GM21360 (cell line): Measurements from ENCODE around the gene TMC7.

Experiments
- ATAC-seq: cut with Tn5 transposase; IDR thresholded peaks from one replicate; pipeline ENCODE4 v1.9.1; 2021; ENCODE audit warnings: mild to moderate bottlenecking, moderate library complexity; ENCODE audit not compliant: unreplicated experiment

TMC7 gene

DNA sequence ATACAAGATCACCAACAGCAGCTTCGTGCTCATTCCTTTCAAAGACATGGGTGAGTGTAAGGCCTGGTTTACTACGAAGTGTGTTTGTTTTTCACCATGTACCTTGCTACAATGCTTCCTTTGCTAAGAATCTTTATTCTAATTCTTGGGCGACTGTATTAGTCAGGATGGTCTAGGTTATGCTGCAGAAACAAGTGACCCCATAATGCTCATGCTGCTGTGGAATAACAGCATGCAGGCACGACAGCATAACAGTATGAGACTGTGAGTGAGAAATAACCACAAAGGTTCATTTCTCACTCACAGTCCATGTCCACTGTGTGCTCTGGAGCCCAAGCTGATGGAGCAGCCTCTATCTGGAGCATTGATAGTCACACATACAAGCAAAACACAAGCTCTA, 38.0 kb downstream of the TMC7 start:
- no peak for ATAC-seq

DNA sequence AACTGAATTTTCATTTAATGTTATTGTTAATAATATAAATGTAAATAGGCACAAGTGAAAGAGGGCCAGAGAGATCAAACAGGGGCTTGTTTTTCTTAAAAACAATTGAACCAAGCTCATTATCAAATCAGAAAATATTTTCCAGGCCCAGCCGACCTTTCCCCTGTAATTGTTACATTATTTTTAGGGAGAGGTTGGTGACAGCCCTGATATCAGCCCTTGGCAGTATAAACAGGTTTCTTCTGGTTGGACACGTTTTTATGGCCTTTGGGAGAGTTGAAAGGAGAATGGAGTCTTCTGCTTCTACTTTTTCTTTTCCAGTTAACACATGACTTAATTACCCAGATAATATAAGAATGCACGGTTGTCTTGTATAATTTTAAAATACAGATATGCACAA, 43.7 kb downstream of the TMC7 start:
- ATAC-seq: no peak

DNA sequence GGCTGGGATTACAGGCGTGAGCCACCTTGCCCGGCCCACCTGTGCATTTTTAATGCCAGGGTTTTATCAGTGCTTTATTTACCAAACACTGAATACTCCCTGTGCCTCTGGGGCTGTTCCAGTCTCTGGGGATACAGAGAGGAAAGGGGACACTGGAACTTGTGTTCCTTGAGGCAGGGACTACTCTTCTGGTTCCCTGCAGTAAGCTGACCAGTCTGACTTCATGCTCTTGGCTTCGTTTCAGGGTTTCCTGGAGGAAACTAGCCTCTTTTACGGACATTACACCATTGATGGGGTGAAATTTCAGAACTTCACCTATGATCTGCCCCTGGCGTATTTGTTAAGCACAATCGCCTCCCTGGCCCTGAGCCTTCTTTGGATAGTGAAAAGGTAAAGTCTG, 46.2 kb downstream of the TMC7 start:
- no peak for ATAC-seq

GRCh38 chr16:19031738-19032137, 48.0 kb downstream of the TMC7 start:
- ATAC-seq: no peak

GRCh38 chr16:19033761-19034160, 50.0 kb downstream of the TMC7 start:
- no peak for ATAC-seq

GRCh38 chr16:19040400-19040799, 56.7 kb downstream of the TMC7 start:
- ATAC-seq: no peak

- ATAC-seq: no peak
Measured at GRCh38 chr16:19044769-19045168, 61.0 kb downstream of the TMC7 start.

DNA sequence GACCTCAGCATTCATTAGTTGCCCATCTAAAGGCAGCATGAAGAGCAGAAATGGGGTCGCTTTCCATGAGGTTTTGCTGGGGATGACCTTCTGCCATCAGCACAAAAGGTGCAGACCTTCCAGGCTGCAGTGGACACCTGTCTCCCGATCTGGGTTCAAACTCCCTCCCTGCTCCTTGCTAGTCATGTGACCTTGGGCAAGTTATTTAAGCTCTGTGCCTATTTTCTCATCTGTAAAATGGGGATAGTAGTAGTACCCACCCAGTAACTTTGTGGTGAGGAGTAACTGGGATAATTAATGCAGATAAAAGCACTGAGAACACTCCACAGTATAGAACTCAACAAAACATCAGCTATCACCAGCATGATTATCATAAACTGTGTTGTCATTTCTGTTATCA, 62.3 kb downstream of the TMC7 start:
- ATAC-seq: no peak

DNA sequence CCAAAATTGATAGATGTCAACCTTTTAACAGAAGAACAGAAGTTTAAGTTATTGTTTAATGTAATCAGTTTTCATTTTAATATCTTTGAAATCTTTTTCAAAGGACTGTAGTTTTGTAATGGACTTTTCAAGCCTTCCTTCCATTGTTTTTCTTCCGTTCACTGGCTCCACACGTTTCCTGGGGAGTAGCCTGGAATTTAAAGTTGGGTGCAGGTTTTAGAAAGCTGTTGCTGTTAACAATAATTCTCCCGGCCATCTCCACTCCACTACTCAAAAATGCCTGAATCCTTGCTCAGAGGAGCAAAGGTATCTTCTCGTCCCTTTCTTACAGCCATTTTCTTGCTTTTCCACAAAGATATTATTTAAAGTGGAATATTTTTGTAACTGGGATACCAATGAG, 79.0 kb downstream of the TMC7 start:
- no peak for ATAC-seq

DNA sequence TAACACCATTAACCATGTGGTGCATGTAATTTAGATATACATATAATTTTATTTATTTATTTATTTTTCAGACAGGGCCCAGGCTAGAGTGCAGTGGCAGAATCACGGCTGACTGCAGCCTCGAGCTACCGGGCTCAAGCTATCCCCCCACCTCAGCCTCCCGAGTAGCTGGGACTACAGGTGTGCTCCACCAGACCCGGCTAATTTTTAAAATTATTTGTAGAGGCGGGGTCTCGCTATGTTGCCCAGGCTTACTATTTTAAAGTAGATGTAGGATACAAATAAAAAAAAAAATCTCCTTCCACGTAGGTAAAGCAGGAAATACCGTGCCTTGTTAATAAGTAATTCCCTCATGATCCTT, 83.2 kb downstream of the TMC7 start:
- no peak for ATAC-seq

DNA sequence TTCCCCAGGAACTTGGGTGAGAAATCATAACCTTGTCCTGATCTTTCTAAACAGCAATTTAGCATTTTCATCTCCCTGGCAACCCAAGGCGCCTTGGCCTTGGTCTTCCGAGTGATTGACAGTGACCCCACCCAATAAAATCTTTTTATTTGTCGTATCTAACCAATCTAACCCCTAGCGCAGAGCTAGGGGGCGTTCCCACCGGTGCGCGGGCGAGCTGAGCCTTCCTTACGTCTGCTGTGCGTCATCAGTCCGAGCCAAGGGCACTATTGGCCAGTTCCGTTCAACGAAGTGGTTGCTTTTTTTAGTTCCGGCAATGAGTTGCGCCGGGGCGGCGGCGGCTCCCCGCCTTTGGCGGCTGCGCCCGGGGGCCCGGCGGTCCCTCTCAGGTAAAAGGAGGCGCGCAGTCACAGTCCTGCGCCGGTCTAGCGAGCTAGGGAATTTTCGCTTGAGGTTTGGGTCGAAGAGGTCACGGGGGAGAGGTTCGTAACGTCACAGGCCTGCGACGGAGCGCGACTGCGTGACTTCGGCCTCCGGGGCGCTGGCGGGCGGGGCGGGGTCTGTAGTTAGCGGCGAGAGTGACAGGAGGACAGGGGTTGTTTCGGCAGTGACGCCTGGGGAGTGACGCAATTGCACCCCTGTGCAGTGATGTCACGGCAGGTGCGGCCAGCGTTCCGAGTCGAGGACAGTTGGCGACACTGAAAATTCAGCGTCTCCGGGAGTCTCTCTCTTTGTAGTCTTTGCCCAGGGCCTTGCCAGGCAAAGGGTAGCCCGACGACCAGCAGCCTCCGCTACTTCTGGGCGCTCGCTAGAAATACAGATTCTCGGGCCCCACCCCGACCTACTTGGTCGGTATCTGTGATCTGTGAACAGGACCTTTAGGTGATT, 83.9 kb downstream of the TMC7 start, which contains the start of gene COQ7:
Gene COQ7 (plus strand): TSS at position 266 of the 888 bp plus-strand sequence. CDS start 51 bp downstream, at position 317.
- peak; percentile 87 for ATAC-seq

- no peak for ATAC-seq
Measured at GRCh38 chr16:19068237-19068815, 84.6 kb downstream of the TMC7 start.

DNA sequence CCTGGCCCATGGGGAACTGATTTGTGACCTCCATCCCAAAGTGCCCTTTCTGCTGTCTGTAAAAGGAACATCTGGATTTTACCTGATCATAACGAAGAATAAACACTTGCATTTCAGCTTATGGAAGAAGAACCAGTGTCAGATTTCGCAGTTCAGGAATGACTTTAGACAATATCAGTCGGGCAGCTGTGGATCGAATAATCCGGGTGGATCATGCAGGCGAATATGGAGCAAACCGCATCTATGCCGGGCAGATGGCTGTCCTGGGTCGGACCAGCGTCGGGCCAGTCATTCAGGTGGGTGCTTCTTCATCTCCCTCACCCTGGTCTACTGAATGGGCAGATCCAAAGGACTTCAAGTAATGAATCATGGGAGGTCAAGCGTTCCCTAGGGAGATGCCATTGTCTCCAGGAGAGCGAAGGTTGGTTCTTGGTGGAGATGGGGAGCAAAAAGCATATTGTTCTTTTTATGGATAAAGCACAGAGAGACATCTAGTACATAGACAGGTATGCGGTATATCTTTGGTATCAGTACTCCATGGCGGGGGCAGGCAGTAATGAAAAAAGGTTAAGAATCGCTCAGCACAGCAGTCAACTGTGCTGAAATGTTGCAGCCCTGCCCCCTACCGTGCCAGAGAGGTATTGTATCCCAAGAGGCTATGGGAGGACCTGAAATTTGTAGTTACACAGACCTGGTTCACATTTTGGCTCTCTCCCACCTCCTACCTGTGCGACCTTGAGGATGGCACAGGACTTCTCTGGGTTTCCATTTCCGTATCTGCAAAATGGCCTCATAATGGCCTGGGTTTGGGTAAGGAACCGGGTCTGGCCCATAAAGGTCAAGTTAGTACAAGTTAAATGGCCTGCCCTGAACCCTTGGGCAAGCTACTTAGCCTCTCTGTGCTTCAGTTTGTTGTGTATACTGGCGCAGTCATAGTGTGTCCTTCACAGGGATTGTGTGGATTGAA, 88.4 kb downstream of the TMC7 start:
- no peak for ATAC-seq

DNA sequence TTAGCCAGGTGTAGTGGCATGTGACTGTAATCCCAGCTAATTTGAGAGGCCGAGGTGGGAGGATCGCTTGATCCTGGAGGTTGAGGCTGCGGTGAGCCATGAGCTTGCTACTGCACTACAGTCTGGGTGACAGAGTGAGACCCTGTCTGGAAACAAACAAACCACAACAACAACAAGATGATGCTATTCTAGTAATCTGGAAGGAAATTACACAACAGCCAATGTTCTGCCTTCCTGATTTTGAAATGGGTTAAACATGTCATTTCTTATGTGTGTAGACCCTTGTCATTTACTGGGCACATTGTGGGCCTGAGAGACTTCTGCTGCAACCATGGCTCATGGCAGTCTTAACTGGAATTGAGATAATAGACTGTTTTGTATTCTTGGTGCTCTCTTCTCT, 89.6 kb downstream of the TMC7 start:
- no peak for ATAC-seq

- no peak for ATAC-seq
Measured at GRCh38 chr16:19073863-19074262, 90.1 kb downstream of the TMC7 start.

GRCh38 chr16:19075511-19075910, 91.8 kb downstream of the TMC7 start:
- no peak for ATAC-seq

DNA sequence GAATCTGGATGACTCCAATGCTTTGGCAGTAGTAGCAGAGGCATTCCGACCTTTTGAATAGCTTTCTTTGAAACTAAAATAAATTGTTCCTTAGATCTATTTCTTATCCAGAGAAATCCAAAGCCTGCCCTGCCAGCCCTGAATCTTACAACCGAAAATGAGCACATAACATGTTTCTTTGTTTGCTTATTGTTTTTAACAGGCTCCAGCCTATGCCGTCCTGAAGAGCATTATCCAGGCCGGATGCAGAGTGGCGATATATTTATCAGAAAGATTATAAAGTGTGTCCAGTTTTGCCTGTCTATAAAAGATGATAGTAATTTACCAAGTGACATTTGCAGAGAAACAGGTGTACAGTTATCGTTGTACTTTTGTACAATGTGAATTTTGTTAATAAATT, 94.1 kb downstream of the TMC7 start:
- ATAC-seq: no peak

DNA sequence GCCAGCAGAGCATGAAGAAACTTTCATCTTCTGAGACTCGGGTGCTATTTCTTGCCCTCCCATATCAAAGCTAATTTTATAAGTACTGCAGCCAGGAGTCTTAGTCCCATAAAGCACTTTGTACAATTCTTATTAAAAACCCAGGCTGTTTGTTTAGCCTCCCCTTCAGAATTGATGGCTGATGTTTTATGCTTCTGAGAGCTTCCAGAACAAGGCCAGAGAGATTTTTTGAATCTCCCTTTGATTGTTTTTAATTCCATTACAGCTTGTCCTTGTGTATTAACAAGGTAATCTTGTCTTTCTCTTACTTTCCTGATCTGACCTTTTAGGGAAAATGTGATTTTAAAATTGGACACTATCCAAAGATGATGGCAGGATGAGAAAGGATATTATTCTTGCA, 99.9 kb downstream of the TMC7 start:
- no peak for ATAC-seq

DNA sequence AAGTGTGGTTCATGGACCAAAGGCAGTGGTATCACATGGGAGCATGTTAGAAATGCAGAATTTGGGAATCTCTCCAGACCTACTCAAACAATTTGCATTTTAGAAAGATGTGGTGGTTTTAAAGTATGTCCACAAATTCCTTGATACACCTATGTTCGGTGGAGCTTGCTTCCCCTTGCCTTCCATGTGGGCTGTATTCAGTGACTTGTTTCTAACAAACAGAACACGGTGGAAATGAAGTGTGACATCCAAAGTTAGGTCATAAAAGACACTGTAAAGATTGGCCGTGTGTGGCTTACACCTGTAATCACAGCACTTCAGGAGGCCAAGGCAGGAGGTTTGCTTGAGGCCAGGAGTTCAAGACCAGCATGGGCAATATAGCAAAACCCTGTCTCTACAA, 100.4 kb downstream of the TMC7 start:
- ATAC-seq: no peak

- ATAC-seq: no peak
Measured at GRCh38 chr16:19084879-19085278, 101.1 kb downstream of the TMC7 start.

DNA sequence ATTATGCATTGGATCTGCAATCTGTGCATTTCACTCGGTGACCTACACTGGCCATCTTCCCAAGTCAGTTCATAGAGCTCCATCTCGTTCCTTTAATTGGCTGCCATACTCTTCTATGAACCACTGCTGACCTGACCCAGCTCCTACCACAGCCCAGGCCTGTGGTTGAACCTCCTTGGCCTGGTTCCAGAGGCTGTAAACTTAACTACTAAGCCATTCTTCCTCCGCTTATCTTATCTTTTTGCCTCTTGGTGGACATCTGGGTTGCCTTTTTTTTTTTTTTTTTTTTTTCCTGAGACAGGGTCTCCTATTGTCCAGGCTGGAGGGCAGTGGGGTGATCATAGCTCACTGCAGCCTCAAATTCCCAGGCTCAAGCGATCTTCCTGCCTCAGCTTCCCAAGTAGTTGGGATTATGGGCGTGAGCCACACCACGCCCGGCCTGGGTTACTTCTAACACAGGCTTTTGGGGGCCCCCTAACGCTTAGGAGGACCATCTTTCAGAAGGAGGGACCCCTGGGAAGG, 102.0 kb downstream of the TMC7 start:
- ATAC-seq: no peak
